ENCODE measurements around the gene PGLYRP1.

The PGLYRP1 gene

DNA sequence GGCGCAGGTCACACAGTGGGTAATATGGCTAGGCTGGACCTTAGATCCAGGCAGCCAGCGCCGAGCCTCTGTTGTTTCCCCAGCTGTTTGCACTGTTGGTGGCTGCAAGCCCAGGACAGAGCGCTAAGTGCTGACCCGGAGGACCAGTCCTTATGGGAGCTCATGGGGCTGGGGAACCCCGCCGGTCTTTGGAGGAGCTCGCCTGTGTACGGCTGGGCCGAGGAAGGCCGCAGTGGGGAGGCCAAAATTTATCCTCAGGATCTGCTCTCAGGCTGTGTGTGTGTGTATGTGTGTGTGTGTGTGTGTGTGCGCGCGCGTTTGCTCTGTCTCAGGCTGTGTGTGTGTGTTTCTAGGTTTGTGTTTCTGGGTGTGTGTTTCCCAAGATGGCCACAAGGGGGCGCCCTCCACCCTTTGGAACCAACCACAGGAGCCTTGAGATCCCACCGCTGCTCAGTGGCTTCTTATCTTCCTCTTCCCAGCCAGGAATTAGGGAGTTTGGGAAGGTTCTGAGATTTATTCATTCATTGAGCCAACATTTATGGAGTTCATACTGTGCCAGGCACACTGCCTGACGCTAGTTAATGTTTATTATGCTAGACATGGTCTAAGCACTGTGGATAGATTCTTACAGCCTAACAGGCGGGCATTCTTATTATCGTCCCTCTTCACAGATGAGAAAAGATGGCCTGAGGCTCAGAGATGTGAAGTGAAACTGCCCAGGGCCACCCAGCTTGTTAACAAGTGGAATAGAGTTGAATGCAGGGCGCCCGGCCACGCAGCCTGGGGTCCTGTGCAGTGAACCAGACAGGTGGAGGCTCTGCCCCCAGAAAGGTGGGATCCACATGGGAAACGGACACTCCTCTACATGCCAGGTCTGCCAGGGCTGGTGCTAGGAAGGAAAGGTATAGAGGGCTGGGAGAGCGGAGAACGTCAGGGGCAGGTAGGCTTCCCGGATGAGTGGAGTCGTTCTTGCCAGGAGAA, 13.0 kb downstream of the PGLYRP1 start:
- intact Hi-C loops (cut with DNase I), result loop anchor here (10.0 kb wide), 1 partner anchor 55 kb away; no protein-coding TSS in a partner anchor
- DNase-seq, result peak; percentile 51 to 96 (median 86)

DNA sequence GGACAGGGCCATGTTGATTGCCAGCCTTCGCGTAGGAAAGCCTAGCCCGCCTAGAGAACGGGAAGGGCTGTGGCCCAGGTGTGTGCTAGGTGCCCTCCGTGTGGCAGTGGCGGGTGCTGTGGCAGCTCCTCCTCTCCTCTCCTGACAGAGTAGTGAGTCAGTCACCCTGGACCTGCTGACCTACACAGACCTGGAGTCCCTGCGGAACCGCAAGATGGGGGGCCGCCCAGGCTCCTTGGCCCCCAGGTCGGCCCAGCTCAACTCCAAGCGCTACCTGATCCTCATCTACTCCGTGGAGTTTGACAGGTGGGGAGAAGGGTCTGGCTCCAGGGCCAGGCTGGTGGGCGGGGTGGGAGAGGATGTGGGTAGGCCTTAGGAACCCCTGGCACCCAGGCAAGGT, 16.4 kb downstream of the PGLYRP1 start:
- intact Hi-C loops (cut with DNase I), result no loop called here
- DNase-seq, result peak in 1 of 10 donors; percentile 70

DNA sequence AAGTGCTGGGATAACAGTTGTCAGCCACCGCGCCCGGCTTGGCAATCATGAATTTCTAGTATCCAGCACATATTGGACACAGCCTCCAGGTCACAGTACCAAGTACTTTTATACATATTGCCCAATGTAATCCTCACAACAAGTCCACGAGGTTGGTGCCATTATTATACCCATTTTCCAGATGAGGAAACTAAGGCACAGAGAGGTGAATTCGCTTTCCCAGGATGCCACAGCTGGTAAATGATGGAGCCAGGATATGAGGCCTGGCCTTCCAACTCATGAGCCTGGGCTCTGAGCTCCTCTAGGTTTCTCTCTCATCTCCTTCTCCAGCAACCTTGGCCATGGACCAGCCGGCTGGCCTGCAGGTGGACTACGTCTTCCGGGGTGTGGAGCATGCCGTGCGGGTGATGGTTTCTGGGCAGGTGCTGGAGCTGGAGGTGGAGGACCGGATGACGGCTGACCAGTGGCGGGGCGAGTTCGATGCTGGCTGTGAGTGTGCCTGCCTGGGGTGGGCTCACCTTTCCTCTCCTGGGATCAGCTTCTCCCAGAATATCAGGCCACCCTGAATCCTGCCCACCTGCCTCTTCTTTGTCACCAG, 20.1 kb downstream of the PGLYRP1 start:
- peak in 2 of 10 donors; percentile 59 to 81 for DNase-seq
- intact Hi-C loops (cut with DNase I), result no loop called here

DNA sequence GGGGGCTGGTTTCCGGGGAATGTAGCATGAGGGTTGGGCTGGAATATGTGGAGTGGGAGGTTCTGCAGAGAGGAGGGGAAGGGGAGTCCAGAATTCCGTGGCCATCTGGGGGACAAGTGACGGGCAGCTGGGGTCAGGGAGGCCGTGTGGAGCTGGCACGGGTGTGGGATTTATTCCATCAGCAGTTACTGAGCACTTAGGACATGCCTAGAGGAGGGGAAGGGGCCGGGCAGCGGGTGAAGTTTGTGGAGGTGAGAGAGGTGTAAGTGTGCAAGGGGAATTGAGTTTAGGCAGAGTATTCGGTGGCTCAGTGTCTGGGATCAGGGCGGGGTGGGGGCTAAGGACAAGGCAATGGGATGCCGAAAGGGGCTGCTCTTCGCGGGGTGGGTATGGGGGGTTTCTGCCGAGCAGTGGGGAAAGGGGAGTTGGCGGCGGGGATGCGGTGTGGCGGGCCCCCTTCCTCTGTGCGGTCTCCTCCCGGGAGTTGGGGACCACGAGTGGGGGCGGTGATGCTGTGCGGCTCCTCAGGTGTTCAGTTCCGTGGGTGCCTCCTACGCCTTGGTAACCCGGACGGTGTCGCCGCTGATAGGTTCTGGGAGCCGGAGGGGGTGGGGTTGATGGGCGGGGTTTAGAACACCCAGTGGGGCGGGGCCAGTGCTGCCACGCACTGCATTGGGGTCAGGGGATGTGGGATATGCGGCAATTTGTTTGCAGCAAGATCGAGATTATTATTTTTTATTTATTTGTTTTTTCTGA, 22.2 kb downstream of the PGLYRP1 start:
- intact Hi-C loops (cut with DNase I), result no loop called here

DNA sequence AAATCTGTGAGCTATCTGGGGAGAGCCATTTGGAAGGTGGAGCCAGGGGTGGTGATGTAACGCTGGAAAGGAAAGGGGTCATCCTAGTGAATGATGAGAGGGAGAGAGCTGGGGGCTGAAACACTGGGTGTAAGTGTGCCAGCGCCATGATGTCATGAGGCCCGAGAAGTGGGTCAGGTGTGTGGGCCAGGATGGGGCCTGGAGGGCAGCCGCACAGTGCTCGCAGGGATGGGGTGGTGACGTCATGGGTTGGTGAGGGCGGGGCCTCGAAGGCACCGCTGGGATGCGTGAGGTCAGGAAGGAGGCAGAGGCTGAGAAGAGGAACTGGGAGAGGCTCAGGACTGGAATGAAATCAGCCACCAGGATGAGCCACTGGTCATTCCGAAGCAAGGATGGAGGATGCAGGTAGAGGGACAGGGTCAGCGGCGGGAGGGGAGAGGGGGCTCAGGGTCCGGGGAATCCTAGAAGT, 23.2 kb downstream of the PGLYRP1 start:
- intact Hi-C loops (cut with DNase I), result no loop called here
- DNase-seq, result peak in 9 of 10 donors; percentile 42 to 96 (median 72)

More for the DNA sequence above, 22.2 kb downstream of the PGLYRP1 start:
- DNase-seq, result peak in 9 of 10 donors; percentile 57 to 97 (median 82)

DNA sequence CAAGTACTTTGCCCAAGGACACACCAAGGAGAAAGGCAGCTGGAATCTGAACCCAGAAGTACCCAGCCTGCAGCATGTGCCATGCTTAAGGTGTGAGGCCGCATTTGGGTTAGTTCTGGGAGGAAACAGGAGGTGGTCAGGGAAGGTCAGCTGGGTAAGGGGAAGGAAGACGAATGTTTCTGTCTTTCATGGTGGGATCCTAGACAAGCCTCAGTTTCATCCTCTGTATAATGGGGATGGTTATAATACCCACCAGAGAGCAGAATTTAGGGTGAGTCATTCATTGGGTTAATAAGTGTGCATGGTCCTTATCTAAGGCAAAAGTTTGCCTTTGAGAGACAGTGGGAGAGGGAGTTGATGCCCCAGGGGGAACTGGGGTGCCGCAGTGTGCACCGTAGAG, 24.0 kb downstream of the PGLYRP1 start:
- peak in 1 of 10 donors; percentile 18 for DNase-seq

DNA sequence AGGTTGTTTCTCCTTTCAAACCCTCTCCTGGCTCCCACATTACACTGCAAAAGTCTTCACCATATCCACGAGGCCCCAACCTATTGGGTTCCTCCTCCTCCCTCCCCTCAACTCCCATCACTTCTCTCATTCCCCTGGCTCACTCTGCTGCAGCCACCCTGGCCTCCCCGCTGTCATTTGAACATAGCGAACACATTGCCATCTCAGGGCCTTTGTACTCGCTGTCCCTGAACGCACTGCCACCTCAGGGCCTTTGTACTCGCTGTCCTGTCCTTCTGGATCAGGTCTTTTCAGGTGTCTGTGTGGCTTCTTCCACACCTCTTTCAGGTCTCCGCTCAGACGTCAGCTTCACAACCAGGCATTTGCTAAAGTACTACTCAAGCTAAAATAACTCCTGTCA, 25.9 kb downstream of the PGLYRP1 start:
- intact Hi-C loops (cut with DNase I), result no loop called here
- peak in 1 of 10 donors; percentile 51 for DNase-seq

More for the DNA sequence above, 24.0 kb downstream of the PGLYRP1 start:
- intact Hi-C loops (cut with DNase I), result no loop called here

DNA sequence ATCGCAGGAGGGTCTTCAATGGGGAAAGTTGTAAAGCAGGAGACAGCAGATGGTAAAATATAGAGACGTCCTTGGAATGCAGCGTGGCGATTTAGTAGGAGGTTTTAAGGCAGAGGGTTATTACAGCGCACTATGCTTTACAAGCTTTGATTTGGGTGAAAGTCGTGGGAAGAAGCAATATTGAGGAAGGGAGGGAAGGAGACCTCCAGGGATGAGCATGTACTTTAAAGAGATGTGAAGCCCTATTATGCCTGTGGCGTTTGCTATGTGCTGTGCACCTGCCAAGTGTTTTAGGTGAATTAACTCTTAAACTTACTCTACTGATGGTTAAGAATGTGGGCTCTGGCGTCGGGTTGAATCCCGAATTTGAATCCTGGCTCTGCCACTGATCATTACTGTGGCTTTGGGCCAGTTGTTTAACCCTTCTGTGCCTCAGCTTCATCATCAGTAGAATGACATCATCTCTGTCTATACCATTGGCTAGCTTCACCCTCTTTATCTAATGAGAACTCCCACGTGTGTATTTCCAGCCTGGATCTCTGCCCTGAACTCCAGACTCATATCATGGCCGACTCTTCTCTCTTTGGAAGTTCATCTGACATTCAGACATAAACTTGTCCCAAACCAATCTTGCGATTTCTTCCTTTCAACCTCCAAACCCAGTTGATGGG, 27.0 kb downstream of the PGLYRP1 start:
- peak in 1 of 10 donors; percentile 12 for DNase-seq
- intact Hi-C loops (cut with DNase I), result no loop called here

DNA sequence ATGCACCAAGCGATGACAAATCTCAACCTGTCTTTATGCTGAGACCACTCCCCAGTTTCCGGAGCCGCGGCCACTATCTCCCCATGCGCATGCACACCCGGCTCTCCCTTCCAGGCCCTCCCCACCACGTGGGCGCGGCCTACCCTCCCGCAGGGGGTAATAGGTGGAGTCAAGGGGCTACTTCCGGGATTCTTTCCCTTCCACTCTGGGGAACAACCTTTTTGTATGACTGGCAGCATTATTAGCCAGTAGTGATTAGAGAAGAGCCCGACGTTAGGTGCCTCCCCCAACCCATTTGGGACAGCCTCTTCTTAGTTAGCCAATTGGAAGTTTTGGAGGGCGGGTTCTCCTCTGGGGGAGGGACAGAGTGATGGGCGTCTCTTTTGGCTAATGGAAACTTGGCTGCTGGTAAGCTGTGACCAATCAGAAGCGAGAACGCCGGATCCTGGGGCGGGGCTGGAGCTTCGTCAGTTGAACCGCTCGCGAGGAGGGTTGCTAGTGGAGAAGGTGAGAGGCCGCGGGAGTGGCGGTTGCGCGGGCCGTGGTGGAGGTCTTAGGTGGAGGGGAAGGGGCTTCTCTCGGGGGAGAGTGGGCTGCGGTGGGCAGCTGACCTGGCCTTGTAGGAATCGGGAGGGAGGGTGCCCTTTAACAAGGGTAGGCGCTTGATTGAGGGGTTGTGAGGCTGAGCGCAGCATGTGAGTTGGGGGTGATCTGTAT, 27.7 kb downstream of the PGLYRP1 start, which contains the start of gene CCDC61:
Gene CCDC61, plus strand, starts transcription at position 470 of the 717 bp plus-strand sequence. CDS start 7,552 bp downstream, outside the sequence.
- intact Hi-C loops (cut with DNase I), result no loop called here
- DNase-seq, result peak; percentile 94 to 100 (median 96)

DNA sequence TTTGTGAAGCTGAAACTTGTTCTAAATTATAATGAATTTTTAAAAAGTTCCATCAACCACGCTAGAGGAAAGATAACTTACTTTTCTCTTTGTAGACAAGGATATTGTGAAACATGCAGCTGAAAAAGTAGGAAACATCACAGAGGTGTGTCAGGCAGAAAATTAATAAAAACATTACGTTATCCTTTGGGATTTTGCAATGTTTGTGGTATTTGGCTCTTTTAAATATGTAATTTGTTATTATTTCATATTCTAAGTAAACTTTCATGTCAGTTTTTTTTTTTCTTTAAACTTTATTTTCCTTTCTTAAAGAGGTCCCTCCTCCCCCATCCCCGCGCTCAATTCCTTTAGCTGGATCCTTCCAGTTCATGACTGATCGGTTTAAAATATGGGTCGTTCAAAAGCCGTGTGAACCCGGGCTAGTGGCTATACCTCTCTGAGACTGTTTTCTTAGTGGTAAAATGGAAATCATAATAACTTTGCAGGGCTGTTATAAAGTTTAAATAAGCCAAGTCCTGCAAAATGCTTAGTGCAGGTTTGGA, 28.3 kb downstream of the PGLYRP1 start:
- intact Hi-C loops (cut with DNase I), result no loop called here
- no peak for DNase-seq

DNA sequence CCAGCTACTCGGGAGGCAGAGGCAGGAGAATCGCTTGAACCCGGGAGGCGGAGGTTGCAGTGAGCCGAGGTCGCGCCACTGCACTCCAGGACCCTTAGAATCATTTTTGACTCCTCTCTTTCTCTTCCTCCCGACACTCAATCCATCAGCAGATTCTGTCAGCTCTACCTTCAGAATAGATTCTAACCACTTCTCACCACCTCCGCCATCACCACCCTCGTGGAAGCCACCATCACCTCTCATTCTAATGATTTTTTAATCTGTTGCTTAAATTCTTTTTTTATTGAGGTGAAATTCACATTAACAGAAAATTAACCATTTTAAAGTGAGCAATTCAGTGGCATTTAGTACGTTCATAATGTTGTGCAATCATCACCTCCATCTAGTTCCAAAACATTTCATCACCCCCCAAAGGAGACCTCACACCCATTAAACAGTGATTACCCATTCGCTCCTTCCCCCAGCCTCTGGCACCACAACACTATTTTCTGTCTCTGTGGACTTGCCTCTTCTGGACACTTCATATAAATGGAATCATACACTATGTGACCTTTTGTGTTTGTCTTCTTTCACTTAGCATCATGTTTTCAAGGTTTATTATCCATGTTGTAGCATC, 32.6 kb downstream of the PGLYRP1 start:
- DNase-seq, result no peak
- intact Hi-C loops (cut with DNase I), result no loop called here

DNA sequence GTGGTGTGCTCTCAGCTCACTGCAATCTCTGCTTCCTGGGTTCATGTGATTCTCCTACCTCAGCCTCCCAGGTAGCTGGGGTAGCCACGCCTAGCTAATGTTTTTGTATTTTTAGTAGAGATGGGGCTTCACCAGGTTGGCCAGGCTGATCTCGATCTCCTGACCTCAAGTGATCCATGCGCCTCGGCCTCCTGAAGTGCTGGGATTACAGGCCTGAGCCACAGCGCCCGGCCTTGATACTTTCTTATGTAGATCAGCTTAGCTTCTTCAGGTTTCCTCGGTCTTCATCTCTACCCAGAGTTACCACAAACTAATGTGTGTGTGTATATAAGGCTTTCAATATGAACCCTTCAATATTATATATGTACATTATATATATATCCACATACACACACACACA, 37.5 kb downstream of the PGLYRP1 start:
- intact Hi-C loops (cut with DNase I), result no loop called here
- DNase-seq, result peak in 1 of 10 donors; percentile 70

DNA sequence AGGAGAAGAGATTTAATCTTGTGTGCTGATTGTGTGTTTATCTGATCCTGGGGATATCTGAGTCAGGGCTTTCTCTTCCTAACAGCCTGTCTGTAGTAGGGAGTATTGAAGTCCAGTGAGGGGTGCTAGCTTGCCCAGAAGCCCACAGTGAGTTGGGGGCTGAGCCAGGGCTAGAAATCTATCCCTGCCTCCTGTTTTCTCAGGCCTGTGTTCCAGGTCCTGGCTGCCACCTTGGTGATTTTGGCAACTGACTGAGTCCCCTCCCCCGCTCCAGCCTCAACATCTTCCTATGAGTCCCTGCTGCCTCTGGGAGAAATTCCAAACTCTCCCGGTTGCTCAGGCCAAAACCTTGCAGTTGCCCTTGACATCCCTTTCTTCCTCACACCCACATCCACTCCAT, 41.5 kb downstream of the PGLYRP1 start:
- intact Hi-C loops (cut with DNase I), result no loop called here
- no peak for DNase-seq

DNA sequence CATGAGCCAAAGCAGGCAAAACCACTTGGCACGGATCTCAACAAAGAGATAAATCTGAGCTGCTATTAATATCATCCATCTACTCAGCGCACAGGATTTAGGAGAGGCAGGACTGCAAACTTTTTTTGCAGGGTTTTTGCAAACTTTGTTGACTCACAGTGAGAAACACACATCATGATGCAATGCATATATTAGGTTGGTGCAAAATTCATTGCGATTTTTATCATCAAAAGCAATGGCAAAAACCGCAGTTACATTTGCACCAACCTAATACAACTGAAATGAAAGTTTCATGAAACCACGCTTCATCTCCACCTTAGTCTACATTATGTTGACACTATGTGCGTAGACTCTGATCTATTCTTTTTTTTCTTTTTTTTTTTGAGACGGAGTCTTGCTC, 44.7 kb downstream of the PGLYRP1 start:
- DNase-seq, result no peak
- intact Hi-C loops (cut with DNase I), result no loop called here

DNA sequence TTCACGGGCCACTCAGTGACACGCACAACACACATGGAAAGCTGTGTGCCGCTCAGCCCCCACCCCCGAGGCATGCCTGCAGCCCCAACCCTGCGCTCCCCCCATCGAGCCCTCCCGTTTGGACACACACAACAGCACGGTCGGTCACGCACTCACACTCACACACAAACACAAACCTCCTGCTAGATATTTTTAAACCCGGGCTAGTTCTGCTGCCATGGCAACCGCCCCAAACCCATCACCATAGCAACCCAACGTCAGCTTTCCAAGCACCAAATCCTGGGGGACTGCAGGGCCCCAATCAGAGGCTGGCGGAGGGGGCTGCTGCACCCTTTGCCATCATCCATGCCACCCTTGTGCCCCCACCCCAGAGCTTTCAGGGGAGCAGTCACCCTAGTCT, 46.7 kb downstream of the PGLYRP1 start:
- intact Hi-C loops (cut with DNase I), result no loop called here
- DNase-seq, result peak in 8 of 10 donors; percentile 48 to 96 (median 82)

DNA sequence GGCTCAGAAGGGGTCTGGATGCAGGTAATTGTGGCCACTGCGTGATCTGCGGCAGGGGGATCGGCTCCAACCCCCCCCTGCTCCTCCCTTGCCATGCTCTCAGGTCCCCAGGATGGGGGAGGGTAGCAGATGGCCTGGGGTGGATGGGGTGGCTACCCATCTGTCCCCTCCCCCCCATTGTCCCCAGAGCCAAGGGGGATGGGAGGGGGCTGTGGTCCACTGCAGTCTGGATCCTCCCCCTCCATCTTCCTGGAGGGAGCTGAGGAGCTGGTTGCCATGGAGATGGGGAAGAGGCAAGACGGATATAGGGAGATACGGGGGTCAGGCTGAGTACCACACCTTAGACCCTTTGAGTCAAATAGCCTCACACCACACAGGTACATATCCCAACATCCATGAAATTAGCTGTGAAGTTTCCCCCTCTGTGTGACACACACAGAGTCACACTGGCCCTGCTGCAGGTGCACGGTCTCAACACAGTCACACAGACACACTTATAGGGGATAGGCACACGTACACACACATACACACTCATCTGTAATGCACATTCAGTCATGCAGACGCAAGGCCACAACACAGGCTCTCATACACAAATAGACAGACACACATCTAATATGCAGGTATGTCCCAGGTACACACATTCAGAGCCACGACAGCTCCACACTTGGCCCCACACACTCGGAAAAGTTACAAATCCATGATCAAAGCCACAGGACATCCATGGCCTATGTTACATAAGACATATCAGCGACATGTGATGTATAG, 47.4 kb downstream of the PGLYRP1 start:
- intact Hi-C loops (cut with DNase I), result no loop called here
- DNase-seq, result peak in 2 of 10 donors; percentile 25 to 50

DNA sequence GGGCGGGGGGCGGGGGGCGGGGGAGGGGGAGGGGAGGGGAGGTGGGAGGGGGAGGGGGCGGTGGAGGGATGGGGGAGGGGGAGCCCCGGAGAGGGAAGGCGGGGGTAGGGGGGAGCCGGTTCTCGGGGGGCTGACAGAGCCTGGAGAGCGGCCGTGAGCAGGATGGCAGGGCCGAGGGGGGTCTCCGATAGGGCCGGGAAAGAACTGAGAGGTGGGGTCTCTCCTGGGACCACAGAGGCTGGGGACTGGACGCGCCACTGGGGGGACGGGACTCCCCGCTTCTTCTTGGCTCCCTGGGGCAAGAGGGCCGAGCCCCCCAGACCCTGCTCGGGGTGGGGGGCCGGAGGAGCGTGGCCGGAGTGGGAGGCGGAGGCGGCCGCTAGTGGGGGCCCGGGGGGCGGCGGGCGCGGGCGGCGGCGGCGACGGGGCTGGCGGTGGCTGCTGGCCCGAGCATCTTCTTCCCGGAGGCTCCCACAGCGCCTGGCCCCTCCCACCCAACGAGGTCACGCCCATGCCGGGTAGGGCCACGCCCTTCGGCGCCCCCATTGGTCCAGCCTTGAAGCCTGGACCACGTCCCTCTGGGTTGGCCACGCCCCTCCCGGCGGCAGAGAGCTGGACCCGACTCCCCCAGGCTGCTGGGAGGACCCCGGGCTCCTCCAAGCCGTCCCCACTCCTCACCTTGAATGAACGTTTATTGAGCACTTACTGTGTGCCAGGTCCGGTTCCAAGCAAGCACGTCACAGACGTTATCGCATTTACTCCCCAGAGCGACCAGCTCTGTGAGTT, 49.1 kb downstream of the PGLYRP1 start, which contains the start of gene NOVA2:
Gene NOVA2, minus strand, starts transcription at position 313 of the 786 bp plus-strand sequence. CDS start 514 bp downstream, outside the sequence.
- peak; percentile 82 to 99 (median 96) for DNase-seq
- intact Hi-C loops (cut with DNase I), result no loop called here

All from posterior cingulate gyrus (tissue), 11 donors.